Measurements from ENCODE around the gene STX1A. TPM values are rescaled to one million over a fixed set of nuclear protein-coding genes. Genes with fewer than 3 reads are reported as not detected.
"Not testable (repeated sequence)": the region's sequence is repeated elsewhere in the genome, so short reads cannot be mapped to it uniquely, and the experiment has no call there.

The STX1A gene
- total RNA-seq, 2 experiments from 2014 or later: 22.2 to 24.1 TPM

DNA sequence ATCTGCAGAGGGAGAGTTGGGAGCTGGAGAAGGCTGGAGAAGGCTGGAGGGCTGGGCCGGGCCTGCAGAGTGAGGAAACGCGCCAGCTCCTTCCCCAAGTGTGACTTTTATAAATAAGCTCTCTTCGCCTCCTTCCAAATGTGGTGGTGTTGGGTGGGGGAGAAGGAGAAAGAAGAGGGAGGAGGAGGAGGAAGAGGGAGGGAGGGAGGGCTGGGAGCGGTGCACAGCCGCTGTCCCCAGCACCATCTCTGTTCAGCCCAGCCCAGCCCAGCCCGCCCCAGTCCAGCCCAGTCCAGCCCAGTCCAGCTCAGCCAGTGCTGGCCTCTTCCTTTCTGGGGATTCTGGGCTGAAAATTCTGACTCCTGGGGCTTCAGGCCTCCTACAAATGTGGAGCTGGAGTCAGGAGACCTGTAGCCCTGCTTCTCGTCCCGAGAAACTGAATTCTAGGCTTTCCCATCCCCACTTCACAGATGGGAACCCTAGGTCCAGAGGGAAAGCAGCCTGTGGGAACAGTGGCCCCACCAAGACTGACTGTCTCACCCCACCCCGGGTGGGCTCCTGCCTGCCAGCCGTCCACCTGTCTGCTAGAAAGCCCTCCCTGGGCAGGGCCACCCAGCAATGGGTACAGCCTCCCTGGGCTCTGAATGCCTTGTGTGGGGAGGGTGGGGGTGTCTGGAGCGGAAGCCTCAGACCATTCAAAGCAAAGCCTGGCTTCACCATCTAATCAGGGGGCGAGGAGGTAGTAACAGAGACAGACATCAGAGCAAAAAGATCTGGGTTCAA, 2.3 kb downstream of the STX1A start:
- CTCF ChIA-PET: interaction anchor here (0.8 to 1.5 kb wide), 4 partner anchors 8 to 110 kb away, joined by 3 to 7 read pairs (median 4); no protein-coding TSS in a partner anchor
- POLR2A ChIA-PET: interaction anchor here (0.6 to 1.0 kb wide), 3 partner anchors 11 to 195 kb away, joined by 3 to 4 read pairs (median 3); partner anchors contain the start of gene BAZ1B

- ChIA-PET POLR2A (no interaction called here), CTCF (interaction anchor here (1.1 to 1.3 kb wide), 2 partner anchors 9 to 58 kb away, joined by 3 to 5 read pairs; no protein-coding TSS in a partner anchor)
Measured at GRCh38 chr7:73716318-73716890, 3.1 kb downstream of the STX1A start.

DNA sequence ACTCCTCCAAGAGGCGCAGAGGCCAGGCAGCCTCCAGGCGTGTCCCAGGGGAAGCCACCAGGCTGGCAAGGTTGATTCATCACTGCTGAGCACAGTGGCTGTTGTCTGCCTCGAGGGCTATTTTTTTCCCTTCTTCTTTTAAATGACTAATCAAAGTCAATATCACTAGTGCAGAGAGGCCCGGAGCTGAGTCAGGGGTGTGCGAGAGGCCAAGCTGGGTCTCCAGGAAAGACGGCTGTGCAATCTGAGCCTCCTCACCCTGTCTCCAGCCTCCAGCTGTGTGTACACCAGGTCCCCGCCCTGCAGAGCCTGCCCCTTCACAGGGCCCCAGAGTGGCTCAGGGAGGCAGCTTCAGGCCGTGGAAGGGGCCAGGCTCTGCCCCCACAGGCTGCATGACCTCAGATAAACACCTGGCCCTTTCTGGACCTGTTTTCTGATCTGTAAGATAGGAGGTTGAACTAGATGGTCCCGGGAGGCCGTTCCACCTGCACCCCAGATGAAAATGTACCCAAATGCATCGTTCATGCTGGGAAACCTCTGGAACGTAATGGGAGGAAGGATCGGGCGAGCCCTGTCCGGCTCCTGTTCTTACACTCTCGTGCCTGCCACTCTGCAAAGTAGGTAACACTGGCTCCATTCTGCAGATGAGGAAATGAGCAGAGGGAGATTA, 3.7 kb downstream of the STX1A start:
- ChIA-PET POLR2A (no interaction called here), CTCF (interaction anchor here (1.0 to 1.1 kb wide), 2 partner anchors 10 to 58 kb away, joined by 3 read pairs; no protein-coding TSS in a partner anchor)

DNA sequence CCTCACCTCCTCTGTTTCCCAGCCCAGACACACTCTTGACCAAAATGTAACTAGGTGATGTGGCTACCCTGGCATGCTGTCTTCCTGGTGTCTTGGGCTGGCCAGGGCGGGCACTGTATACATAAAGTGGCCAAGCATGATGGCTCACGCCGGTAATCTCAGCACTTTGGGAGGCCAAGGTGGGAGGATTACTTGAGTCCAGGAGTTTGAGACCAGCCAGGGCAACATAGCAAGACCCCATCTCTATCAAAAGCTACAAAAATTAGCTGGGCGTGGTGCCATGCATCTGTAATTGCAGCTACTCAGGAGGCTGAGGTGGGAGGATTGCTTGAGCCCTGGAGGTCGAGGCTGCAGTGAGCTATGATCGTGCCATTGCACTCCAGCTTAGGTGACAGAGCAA, 6.2 kb downstream of the STX1A start:
- POLR2A ChIA-PET: not testable (repeated sequence)
- CTCF ChIA-PET: interaction anchor here (0.9 to 2.8 kb wide), 3 partner anchors 12 to 106 kb away, joined by 4 to 8 read pairs (median 6); no protein-coding TSS in a partner anchor

DNA sequence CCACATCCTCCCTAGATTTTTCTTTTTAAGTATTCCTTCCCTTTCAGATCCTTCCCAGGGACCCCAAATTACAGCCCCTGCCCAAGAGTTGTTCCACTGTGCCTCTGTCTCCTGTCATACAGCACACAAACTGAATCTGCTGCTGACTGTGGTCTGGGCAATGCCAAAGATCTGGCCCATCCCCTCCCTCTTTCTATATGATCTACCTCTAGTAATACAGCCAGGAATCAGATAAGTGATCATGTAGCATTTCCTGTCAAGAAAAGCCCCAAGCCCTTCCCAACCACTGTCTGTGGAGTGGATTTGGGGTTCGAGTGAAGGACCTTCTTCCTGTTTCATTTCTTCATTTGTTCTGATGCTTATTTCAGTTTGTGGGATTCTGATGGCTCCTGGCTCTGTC, 6.7 kb downstream of the STX1A start:
- POLR2A ChIA-PET: no interaction called here
- CTCF ChIA-PET: interaction anchor here (2.8 kb wide), 1 partner anchor 106 kb away, joined by 8 read pairs; no protein-coding TSS in a partner anchor

GRCh38 chr7:73708961-73709549, 10.4 kb downstream of the STX1A start:
- ChIA-PET CTCF (interaction anchor here (1.8 kb wide), 1 partner anchor 8 kb away, joined by 6 read pairs; no protein-coding TSS in a partner anchor), POLR2A (no interaction called here)

DNA sequence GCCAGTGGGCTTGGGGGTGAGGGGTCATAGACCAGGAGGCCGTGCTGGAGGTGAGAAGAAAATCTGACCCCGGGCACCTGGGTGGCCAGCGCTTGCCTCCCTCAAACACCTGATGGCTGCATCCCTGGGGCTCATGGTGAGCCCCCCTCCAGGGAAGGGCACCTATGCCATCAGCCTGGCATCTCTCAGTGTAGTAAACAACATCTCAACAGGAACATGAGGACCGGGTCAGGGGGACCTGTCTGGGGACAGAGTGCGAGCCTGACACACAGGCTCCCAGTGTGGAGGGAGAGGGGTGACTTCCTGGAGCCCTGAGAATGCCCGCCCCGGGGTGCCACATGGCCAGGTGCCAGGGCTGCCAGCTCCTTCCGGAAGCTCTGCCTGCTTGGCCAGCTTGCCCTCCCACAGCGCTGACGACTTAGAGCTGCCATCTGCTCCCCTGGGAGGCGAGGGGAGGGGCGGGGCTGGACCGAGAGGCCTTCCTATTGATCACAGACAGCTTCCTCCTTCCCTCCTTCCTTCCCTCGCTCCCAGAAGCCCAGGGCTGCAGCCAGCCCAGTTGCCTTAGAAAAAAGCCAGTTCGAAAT, 12.3 kb downstream of the STX1A start:
- CTCF ChIA-PET: no interaction called here
- POLR2A ChIA-PET: interaction anchor here (1.1 kb wide), 1 partner anchor 11 kb away, joined by 3 read pairs; no protein-coding TSS in a partner anchor

DNA sequence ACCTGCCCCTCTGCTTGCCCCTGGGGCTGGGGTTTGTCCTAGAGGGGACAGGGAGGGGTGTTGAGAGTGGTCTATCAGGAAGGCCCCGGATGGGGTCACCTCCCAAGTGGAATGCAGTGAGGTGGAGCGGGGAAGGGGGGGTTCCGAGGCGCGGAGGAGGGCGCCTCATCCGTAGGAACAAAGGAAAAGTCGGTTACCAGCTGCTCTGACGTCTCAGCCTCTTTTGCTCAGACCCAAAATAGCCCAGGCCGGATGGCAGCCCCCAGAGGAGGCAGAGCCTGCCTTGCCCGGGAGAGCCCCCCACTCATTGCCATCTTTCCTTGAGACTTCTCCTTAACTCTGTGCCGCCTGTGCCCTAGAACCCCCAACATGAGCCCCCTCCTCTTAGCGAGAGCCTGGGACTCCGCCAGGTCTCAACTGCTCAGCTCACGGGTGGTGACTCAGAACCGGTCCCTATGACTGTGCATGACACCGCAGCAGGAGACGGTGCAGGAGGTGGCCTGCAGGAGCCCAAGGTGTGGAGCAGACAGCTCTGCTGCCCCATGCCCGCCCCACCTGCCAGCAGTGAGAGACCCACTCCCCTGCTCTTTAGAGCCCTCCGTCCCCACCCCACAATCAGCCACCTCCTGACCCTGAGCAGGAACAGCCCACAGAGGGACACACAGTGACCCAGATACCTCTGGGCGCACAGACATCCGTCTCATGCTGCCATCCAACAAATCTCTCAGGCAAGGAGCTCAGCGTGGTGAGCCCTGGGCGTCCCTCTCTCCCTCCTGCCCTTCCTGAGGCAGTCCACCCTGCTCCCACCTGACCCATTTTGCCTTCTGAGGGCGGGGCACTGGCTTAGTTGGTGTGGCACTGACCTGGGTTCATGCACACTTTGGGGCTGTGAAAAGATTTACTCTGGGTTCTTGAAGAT, 13.1 kb downstream of the STX1A start:
- CTCF ChIA-PET: interaction anchor here (1.1 kb wide), 1 partner anchor 19 kb away, joined by 4 read pairs; no protein-coding TSS in a partner anchor
- POLR2A ChIA-PET: interaction anchor here (1.1 kb wide), 1 partner anchor 12 kb away, joined by 3 read pairs; no protein-coding TSS in a partner anchor

DNA sequence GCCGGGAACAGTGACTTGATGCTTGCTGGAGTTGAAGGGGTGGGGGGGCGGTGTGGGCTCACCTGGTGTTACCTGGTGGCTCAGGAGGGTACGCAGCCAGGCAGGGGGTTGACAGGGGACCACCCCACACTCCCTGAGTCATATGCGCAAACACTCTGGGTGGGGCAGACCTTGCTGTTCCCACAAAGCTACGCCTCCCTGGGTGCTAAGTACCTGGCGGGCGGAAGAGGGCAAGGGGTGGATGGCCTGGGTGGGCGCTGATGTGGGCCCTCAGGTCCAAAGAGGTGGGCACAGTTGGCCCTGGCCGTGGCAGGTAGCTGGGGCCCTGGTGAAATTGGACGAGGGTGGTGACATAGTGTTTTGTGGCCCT, 13.9 kb downstream of the STX1A start:
- ChIA-PET POLR2A (no interaction called here), CTCF (interaction anchor here (0.5 to 1.1 kb wide), 2 partner anchors 20 to 24 kb away, joined by 3 to 4 read pairs; no protein-coding TSS in a partner anchor)

DNA sequence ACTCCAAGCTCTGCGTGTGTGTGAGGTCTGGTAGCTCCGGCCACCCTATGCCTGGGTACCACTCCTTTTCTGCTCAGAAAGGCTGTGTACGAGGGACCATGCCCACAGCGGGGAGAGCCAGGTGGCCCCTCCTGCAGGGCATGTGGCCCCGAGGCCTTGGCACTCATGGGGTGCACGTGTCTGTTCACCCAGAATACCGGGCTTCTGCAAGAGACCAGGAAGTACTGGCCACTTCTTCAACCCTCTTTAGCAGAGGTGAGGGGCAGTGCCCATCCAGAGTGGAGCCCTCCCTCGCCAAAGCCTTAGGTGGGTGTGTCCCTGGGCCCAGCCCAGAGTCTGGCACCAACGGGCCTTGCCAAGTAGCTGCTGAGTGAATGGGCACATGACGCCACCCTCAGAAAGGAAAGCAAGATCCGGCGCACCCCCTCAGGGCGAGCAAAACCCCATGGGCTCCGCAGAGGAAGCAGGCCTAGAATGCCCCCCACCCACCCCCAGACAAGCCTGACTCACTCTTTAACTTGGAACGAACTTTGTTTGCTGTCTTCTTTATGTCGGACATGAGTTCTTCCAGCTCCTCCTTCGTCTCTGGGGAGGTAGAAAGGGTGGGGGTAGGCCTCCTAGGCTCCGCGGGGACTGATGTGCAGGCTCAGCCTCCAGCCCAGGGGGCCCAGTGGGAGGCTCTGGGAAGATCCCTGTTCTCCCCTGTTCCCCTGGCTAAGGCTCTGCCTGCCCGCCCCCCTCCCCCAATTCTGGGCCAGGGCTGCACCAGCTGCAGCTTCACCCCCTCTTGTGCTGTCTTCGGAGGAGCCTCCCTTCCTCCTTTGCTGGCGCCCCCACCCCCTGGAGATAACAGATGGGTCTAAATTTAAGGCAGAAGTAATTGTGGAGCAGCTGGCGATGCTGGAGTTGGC, 14.6 kb downstream of the STX1A start:
- CTCF ChIA-PET: interaction anchor here (0.5 to 1.4 kb wide), 3 partner anchors 21 to 98 kb away, joined by 3 to 5 read pairs (median 4); no protein-coding TSS in a partner anchor
- POLR2A ChIA-PET: no interaction called here

DNA sequence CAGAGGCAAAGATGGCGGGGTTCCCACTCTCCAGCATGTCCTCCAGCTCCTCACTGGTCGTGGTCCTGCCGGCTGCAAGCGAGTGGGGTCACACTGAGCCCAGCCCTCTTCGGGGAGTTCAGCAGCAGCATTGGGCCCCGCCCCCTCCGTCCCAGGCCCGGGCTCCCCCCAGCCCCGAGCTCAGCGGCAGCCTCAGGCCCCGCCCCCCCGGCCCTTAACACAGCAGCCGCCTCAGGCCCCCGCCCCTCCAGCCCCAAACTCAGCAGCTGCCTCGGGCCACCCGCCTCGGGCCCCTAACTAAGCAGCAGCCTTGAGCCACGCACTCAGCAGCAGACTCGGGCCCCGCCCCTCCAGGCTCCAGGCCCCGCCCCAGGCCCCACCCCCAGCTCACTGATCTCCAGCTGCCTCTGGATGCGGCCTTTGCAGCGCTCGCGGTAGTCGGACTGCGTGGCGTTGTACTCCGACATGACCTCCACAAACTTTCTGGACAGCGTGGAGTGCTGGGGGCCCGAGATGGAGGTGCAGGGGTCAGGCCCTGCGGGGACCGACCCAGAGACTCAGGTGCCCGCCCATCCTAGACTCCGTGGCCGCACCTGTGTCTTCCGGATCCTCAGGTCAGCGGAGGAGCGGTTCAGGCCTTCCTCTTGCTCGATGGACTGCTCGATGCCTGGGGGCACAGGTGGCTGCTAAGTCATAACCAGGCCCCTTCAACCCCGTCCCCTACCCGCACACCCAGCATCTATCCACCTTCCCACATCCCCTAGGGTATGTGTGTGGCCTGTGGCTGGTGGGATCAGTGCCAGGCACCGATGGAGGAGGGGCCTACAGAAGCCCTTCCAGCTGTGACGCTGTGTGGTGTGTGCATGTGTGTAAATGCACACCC, 15.5 kb downstream of the STX1A start:
- CTCF ChIA-PET: interaction anchor here (1.4 kb wide), 1 partner anchor 97 kb away, joined by 5 read pairs; no protein-coding TSS in a partner anchor
- POLR2A ChIA-PET: no interaction called here

DNA sequence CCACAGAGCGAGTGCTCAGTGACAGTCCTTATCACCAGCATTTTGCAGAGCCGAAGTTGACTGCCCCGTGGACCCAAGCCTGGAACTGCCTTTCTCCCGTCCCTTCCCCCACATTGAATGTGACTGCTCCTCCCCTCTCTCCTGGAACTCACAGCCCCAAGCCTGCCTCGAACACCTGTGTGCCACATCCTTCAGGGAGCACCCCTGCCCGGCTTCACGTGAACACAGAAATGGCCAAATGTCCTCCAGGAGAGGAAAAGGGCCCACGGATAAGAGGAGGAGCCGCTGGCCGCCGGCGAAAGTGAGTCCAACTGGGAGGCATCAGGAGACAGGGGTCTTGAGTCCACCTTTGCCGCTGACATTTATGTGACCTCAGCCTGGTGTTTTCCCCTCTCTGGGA, 16.2 kb downstream of the STX1A start:
- POLR2A ChIA-PET: no interaction called here
- CTCF ChIA-PET: no interaction called here

GRCh38 chr7:73702665-73703064, 16.8 kb downstream of the STX1A start:
- ChIA-PET CTCF (no interaction called here), POLR2A (no interaction called here)

DNA sequence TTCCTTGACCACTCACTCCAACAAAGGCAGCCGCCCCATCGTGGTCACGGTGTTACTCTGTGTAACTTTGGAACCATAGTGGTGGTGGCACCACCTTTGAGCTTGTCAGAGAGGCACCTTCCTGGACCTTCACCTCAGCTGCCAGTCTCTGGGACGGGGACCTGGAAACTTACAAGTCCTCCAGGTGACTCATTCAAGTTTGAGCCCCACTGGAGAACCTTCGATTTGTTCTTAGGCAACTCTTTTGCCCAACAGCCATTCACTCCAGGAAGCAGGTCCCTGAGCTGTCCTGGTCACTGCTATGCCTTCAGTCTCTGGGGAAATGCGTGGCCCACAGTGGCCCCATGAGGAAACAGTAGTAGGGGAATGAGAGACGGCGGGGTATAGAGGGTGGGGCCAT, 17.2 kb downstream of the STX1A start:
- CTCF ChIA-PET: no interaction called here
- POLR2A ChIA-PET: no interaction called here

GRCh38 chr7:73701357-73701995, 18.0 kb downstream of the STX1A start:
- POLR2A ChIA-PET: no interaction called here
- CTCF ChIA-PET: interaction anchor here (0.6 to 1.5 kb wide), 6 partner anchors 8 to 138 kb away, joined by 3 to 7 read pairs (median 4); no protein-coding TSS in a partner anchor

Data from activated CD8-positive, alpha-beta memory T cell treated with anti-CD3 and anti-CD28 coated beads for 36 hours (primary cell).